Mammary epithelial cell (primary cell): ENCODE data around the gene SPEM1.

Source experiments
- EZH2 ChIP-seq: IDR thresholded peaks from 2 replicates; pipeline ENCODE4 v1.6.1; 2012; ENCODE audit warnings: low read length, inconsistent platforms, borderline replicate concordance
- TF ChIP-seq, protein P1 (sequence below), 2 donors: IDR thresholded peaks in 1 of 2; conservative IDR thresholded peaks in 1 of 2; 2 replicates each; pipeline ENCODE4 v1.5.1; 2011 to 2012; ENCODE audit warnings: inconsistent platforms in 2 of 2, low read length in 2 of 2, mild to moderate bottlenecking in 2 of 2, control low read depth in 1 of 2, low read depth in 1 of 2; ENCODE audit not compliant: insufficient read depth in 1 of 2; ENCODE audit errors: extremely low read depth in 1 of 2

DNA sequence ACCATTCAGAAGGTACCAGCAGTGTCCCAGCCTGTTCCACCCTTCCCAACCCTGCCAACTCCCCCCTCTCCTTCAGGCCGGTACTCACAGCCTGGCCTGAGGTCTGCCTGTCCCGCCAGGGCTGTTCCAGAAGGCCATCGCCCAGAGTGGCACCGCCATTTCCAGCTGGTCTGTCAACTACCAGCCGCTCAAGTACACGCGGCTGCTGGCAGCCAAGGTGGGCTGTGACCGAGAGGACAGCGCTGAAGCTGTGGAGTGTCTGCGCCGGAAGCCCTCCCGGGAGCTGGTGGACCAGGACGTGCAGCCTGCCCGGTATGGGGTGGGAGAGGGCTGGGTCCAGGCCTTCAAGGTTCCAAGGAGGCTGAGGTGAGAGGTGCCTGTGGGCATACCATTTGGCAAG lies 5.3 kb upstream of the SPEM1 start:
- TF ChIP-seq EZH2, result no peak
- TF ChIP-seq, protein P1, sequence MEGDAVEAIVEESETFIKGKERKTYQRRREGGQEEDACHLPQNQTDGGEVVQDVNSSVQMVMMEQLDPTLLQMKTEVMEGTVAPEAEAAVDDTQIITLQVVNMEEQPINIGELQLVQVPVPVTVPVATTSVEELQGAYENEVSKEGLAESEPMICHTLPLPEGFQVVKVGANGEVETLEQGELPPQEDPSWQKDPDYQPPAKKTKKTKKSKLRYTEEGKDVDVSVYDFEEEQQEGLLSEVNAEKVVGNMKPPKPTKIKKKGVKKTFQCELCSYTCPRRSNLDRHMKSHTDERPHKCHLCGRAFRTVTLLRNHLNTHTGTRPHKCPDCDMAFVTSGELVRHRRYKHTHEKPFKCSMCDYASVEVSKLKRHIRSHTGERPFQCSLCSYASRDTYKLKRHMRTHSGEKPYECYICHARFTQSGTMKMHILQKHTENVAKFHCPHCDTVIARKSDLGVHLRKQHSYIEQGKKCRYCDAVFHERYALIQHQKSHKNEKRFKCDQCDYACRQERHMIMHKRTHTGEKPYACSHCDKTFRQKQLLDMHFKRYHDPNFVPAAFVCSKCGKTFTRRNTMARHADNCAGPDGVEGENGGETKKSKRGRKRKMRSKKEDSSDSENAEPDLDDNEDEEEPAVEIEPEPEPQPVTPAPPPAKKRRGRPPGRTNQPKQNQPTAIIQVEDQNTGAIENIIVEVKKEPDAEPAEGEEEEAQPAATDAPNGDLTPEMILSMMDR (conservative IDR thresholded peaks at IDR 0.05 in 1 of 2, IDR thresholded peaks at IDR 0.05 in 1 of 2; ENCODE audit: extremely low read depth in 1 of 2, insufficient read depth in 1 of 2, low read depth in 1 of 2, low read length in 2 of 2), result no peak
